GM11168 (cell line): Measurements from ENCODE around the gene WFS1.

Experiments
- in situ Hi-C: fragments of 300-500 bp; cut with MboI; formaldehyde crosslinking; loops from one replicate; pipeline ENCODE4 v1.12.0; 2022; ENCODE audit warnings: low sequenced_read_pairs; ENCODE audit not compliant: unreplicated experiment

The WFS1 gene

GRCh38 chr4:6333301-6334202 is 63.9 kb downstream of the WFS1 start:
- in situ Hi-C loops, result no loop called here

DNA sequence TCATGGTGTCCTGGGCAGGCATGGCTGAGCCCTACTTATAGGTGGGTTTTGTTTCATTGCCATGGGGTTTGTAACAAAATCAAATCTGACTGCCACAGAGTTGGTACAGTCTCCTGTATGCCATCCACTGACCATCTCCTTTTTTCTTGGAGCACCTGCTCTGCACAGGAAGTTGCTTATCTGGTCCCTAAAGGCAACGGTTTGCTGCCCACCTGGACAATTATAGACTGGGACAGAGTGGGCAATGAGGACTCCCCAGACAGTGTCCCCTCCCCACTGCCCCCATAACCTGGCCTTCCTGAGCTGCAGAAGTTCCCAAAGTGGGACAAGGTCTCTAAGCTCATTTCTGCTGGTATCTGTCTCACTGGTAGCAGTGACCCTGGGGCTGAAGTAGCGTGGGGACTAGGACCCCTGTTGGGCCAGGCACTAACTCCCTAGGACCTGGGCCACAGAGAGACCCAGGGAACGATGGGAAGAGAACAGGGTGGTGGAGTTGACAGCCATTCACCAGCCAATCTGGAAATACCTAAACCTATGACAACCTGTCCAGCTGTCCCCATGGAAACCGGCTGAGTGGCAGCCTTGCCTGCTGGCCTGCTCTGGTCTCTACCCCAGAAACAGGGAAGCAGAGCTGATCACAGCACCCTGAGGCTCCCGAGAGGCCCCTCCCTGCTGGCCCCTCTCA is 64.7 kb downstream of the WFS1 start:
- in situ Hi-C loops, result no loop called here

DNA sequence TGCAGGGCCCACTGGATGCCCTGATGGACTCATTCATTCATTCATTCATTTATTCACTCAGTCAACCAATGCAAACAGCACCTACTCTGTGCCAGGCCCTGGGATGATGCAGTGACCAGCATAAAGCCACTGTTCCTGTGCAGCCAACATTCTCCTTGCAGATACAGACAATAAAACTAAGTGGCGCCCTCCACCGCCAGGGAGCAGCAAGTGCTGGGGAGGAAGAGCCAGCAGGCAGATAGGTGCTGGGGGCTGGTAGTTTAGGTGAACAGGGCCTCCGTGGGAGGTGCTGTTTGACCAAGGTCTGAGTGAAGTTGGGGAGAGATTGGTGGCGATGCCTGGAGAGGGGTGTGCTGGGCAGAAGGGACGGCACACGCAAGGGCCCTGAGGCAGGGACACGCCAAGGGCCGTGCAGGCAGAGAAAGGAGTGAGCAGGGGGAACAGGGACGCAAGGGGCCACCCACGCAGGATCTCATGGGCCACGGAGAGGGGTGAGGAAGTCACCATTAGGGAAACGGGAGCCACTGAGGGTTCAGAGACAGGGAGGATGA is 65.5 kb downstream of the WFS1 start:
- in situ Hi-C loops, result no loop called here

- in situ Hi-C loops, result no loop called here
Measured at GRCh38 chr4:6336166-6336565, 66.5 kb downstream of the WFS1 start.

DNA sequence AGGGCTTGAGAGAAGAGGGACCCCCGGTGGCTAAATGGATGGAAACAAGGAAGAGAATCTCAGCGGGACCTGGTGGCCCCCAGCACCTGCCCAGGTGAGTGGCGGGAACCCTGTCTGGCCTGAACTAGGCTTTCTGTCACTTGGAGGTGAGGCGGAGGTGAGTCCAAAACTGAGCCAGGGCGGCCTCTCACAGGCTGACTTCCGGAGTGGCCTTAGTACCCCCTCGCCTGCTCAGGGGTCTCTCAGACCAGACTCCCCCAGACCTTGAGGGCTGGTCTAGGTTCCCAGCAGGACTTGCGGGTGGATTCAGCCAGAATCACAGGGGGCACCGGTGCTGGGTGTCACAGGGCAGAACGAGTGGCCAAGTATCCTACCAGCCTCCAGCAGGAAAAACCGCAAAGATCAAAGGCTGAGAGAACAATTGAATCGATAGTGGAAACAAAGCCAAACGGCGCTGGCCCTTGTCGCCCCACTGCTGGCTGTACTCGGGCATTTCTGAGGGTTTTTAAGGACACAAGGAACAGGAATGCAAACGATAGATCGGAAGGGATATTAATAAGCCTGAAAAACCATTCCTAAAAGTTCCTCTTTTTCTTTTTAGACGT is 67.8 kb downstream of the WFS1 start:
- in situ Hi-C loops, result no loop called here

- in situ Hi-C loops, result no loop called here
Measured at GRCh38 chr4:6338175-6338950, 68.7 kb downstream of the WFS1 start.

DNA sequence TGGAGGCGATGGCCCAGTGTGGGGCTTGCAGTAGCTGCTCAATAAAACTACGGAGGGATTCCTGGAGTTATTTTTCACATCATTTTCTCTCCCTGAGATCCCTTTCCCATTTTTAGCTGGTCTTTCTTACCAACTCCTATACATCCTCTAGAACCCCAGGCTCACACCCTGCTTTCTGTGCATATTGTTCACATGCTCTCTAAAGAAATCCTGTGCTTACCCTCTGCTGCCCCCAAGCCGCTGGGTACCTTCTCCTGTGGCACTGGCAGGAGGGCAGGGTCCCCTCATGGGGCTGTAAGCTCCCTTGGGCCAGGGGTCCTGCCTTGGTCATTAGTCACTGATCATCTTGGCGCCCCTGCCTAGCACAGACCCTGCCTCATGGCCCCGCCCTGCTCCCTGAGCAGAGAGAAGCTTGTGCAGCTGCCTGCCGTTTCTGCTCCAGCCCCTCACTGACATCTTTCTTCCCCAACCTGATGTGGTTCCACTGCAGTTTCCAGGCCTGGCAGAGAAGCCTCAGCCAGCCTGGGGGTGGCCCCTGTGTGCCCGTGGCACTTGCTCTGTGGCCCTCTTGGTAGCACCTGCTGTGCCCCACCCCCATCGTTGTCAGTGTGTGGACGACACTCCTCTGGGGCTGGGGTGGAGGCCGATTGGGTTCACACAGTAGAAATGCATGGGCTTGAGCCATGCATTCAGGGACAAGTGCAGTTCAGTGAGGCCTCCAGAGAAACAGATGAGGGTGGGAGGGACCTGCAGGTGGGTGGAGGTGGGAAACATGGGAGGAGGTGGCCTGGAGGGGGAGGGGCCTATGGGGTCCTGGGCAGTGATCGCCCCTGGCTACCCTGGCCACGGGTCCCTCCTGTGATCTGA is 69.5 kb downstream of the WFS1 start:
- in situ Hi-C loops, result no loop called here

- in situ Hi-C loops, result no loop called here
Measured at GRCh38 chr4:6339818-6340445, 70.3 kb downstream of the WFS1 start.

DNA sequence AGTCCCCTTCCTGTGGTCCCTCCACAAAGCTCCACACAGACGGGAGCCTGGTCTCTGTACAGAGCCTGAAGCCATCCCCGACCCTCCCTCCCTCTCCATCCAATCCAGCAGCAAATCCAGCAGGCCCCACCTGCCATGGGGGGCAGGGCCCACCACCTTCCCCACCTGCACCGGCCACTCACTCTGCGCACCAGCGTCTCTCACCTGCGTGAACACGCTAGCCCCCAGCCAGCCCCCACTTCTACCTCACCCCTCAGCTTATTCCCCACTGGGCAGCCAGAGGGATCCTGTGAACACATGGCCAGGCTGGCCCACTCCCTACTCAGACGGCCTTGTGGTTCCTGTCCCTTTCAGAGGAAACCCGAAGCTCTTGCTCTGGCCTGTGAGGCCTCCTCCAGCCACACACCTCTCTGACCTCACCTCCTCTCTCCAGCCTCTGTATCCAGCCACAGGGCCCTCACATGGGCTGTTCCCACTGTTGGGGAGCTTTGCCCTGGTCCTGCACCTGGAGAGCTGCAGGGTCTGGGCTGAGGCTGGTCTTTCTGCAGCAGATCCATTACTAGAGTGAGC is 70.9 kb downstream of the WFS1 start:
- in situ Hi-C loops, result no loop called here

- in situ Hi-C loops, result no loop called here
Measured at GRCh38 chr4:6341696-6342095, 72.0 kb downstream of the WFS1 start.

- in situ Hi-C loops, result no loop called here
Measured at GRCh38 chr4:6342530-6343293, 73.1 kb downstream of the WFS1 start.

DNA sequence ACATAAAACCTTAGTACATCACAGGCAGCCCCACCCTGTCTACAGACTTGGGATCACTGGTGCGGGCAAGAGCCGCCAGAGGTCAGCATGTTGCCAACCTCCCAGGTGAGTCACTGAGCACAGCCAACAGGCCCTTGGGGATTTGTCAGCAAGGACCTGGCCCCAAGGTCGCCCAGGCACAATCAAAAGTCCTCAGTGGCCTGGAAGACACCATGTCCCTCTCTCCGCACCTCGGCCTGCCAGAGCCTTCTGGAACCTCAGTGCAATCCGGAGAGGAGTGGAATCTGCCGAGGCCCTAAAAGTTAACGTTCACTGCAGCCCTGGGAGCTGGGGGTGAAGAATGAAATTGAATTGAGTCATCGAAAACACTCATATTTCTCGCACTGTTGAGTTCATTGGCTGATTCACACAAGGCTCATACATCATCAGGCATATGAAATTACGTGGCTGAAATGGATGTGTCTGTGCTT is 74.3 kb downstream of the WFS1 start:
- in situ Hi-C loops, result no loop called here

GRCh38 chr4:6345096-6345830 is 75.6 kb downstream of the WFS1 start:
- in situ Hi-C loops, result no loop called here

DNA sequence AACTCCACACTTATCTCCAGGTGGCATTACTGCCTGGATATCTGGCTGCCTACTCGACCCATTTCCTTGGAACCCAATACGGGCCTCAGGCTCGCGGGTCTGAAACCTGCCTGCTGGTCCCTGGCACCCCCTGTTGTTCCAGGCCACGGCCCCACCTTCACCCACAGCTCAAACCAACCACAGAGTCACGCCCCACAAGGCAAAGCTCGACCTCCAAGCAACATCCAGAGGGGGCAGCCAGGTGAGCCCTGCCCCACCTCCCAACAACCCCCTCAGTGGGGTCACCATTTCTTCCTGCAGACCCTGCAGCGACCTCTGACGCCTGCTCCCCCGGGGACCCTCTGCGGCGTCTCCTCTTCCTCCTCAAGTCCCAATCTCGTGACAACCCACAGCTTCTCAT is 76.2 kb downstream of the WFS1 start:
- in situ Hi-C loops, result no loop called here

DNA sequence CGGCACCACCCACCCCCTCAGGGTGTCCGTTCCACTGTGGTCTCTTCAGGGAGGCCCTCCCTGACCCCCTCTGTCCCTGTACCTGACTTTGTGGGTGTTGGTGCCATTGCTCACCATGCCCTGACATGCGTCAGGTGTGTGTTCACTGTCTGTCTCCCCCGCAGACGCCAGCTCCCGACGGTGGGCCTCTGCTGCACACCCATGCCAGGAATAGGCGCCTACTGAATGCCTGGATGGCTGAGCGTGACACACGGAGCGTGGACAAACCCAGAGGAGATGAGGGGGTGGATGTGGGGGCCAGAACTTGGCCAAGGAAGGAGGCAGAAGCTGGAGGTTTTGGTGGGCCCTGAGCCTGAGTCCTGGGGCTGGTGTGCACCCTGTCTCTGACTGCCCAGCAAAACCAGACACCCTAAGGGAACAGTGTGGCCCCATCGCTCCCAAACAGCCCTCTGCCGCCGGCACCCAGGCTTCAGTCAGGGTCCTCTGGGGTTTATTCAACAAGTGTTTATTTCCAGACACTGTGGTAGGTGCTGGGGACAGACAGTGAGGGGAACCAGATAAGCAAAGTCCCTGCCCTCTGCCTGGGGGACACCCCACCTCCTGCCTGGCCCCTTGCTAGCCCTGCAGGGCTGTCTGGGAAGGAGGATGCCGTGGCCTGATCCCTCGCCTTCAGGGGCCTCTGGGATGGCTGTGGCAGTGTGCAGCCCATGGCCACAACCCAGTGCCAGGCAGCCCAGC is 76.9 kb downstream of the WFS1 start:
- in situ Hi-C loops, result no loop called here

GRCh38 chr4:6347511-6348045 is 77.9 kb downstream of the WFS1 start:
- in situ Hi-C loops, result no loop called here
